Calu3 (cell line): ENCODE results near the gene LRP6. TPM values are rescaled to one million over a fixed set of nuclear protein-coding genes. Genes with fewer than 3 reads are reported as not detected.
A peak's percentile ranks its signal among the peaks of the same experiment; 100 is the strongest.

ENCODE experiments used
- BruUV-seq: library from RNA; stranded (reverse); fragments of 400-500 nt; replicated peaks from 2 replicates; lab custom pipeline; 2021; lab: Mats Ljungman, UMichigan
- CTCF ChIA-PET: fragments of 300-600 bp; sonication (Branson Sonifier 250); formaldehyde crosslinking; loops from one replicate; lab custom pipeline; 2022; ENCODE audit warnings: antibody characterized with exemption; lab: Charles Lee
- DNase-seq: peaks from one replicate; pipeline ENCODE4 v3.0.0; 2022
- H3K27ac Mint-ChIP-seq: one replicate; pipeline ENCODE4 v1.8.0; 2022; ENCODE audit warnings: mixed read lengths; ENCODE audit not compliant: unreplicated experiment
- H3K27me3 Mint-ChIP-seq: one replicate; pipeline ENCODE4 v1.8.0; 2022; ENCODE audit warnings: mixed read lengths; ENCODE audit not compliant: unreplicated experiment
- H3K36me3 Mint-ChIP-seq: one replicate; pipeline ENCODE4 v1.8.0; 2022; ENCODE audit warnings: mild to moderate bottlenecking, moderate library complexity, mixed read lengths; ENCODE audit not compliant: insufficient read depth, unreplicated experiment
- H3K4me1 Mint-ChIP-seq: one replicate; pipeline ENCODE4 v1.8.0; 2022; ENCODE audit warnings: mild to moderate bottlenecking, low read depth, mixed read lengths; ENCODE audit not compliant: unreplicated experiment
- H3K4me3 Mint-ChIP-seq: one replicate; pipeline ENCODE4 v1.8.0; 2022; ENCODE audit warnings: mild to moderate bottlenecking, low read depth, moderate library complexity, mixed read lengths; ENCODE audit not compliant: unreplicated experiment
- H3K9me3 Mint-ChIP-seq: one replicate; pipeline ENCODE4 v1.8.0; 2022; ENCODE audit warnings: low read depth, mixed read lengths; ENCODE audit not compliant: unreplicated experiment
- intact Hi-C: fragments of 100-400 bp; cut with micrococcal nuclease; formaldehyde crosslinking; loops from one replicate; pipeline ENCODE4 v1.10.0; 2022; ENCODE audit not compliant: unreplicated experiment
- total RNA-seq: library from RNA; stranded (reverse); gene quantifications from 2 replicates; pipeline ENCODE4 v1.2.3, GENCODE V29; 2022
- TF ChIP-seq, protein P1 (sequence below): fragments of 200-600 bp; IDR thresholded peaks from one replicate; pipeline ENCODE4 v1.8.0; 2022; ENCODE audit warnings: antibody characterized with exemption; ENCODE audit not compliant: unreplicated experiment

The LRP6 gene
- total RNA-seq, 1 experiment from 2014 or later, result 74.8 TPM

DNA sequence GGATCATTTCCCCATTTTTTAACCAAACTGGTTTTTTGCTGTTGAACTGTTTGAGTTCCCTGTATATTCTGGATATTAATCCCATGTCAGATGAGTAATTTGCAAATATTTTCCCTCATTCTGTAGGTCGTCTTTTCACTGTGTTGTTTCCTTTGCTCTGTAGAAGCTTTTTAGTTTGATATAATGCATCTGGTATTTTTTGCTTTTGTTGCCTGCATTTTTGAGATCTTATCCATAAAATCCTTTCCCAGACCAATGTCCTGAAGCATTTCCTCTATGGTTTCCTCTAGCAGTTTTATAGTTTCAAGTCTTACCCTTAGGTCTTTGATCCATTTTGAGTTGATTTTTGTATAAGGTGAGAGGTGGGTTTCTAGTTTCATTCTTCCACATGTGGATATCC is 71.3 kb downstream of the LRP6 start:
- Mint-ChIP-seq H3K27ac (no peak overlapping the region), H3K36me3 (peaks cover 27% of the 10 kb centered on the region), H3K4me1 (peaks cover 49% of the 10 kb centered on the region), H3K27me3 (no peaks in the 10 kb centered on the region), H3K4me3 (no peak overlapping the region), H3K9me3 (peaks cover 15% of the 10 kb centered on the region)
- BruUV-seq, result no TSS peak
- DNase-seq, result no peak
- CTCF ChIA-PET, result no interaction called here
- intact Hi-C loops, result no loop called here
- TF ChIP-seq, protein P1, sequence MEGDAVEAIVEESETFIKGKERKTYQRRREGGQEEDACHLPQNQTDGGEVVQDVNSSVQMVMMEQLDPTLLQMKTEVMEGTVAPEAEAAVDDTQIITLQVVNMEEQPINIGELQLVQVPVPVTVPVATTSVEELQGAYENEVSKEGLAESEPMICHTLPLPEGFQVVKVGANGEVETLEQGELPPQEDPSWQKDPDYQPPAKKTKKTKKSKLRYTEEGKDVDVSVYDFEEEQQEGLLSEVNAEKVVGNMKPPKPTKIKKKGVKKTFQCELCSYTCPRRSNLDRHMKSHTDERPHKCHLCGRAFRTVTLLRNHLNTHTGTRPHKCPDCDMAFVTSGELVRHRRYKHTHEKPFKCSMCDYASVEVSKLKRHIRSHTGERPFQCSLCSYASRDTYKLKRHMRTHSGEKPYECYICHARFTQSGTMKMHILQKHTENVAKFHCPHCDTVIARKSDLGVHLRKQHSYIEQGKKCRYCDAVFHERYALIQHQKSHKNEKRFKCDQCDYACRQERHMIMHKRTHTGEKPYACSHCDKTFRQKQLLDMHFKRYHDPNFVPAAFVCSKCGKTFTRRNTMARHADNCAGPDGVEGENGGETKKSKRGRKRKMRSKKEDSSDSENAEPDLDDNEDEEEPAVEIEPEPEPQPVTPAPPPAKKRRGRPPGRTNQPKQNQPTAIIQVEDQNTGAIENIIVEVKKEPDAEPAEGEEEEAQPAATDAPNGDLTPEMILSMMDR, result no peak

DNA sequence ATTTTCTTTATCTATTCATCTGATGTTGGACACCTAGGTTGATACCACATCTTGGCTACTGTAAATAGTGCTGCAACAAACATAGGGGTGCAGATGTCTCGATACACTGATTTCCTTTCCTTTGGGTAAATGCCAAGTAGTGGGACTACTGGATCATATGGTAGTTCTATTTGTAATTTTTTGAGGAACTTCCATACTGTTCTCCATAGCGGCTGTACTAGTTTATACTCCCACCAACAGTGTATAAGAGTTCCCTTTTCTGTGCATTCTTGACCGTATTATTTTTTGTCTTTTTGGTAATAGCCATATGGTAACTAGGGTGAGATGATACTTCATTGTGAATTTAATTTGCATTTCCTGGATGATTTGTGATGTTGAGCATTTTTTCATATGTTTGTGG is 71.8 kb downstream of the LRP6 start:
- H3K4me3 Mint-ChIP-seq, result no peak overlapping the region

DNA sequence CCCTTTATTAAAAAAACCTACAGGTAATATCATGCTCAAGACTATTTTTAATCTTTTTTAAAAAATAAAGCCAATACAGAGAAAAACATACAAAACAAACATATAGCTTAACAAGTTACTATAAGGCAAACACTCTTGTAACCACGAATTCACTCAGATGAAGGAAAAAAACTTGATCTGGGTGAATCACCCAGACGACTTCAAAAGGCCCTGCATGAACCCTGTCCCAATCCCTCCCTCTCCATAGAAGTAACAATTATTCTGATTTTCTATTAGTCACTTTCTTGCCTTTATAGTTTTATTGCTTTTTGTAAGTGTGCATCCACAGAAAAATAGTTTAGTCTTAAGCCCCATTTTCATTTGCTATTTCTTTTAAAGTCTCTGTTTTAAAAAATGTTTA is 72.6 kb downstream of the LRP6 start:
- CTCF ChIA-PET, result interaction anchor here (0.8 to 1.1 kb wide), 2 partner anchors 12 to 13 kb away, joined by 3 read pairs; no protein-coding TSS in a partner anchor
- Mint-ChIP-seq H3K4me1 (peaks cover 55% of the 10 kb centered on the region), H3K9me3 (peaks cover 15% of the 10 kb centered on the region)

More for the DNA sequence above, 71.8 kb downstream of the LRP6 start:
- BruUV-seq, result no TSS peak
- H3K36me3 Mint-ChIP-seq, result peaks cover 23% of the 10 kb centered on the region
- H3K4me1 Mint-ChIP-seq, result peaks cover 53% of the 10 kb centered on the region
- DNase-seq, result no peak
- H3K9me3 Mint-ChIP-seq, result peaks cover 15% of the 10 kb centered on the region
- no peak overlapping the region for H3K27ac Mint-ChIP-seq
- intact Hi-C loops, result no loop called here
- H3K27me3 Mint-ChIP-seq, result no peaks in the 10 kb centered on the region
- TF ChIP-seq, protein P1, result no peak
- CTCF ChIA-PET, result no interaction called here

DNA sequence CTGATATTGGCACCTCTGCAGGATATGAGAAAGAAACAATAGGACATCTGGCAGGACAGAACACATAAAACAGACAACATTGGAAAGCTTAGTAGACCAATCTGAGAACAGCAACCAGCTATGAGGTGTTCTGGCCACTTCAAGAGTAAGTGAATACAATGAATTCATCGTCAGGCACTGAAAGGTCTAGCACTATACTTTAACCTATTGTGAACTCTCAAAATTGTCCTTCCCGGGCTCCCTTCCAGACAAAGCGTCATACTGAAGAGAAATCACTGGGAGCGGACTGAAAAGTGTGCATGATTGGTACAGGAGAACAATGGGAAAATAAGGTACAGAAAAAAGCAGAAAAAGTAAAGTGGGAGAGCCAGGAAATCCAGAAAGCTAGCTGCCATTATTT is 75.8 kb downstream of the LRP6 start:
- no TSS peak for BruUV-seq
- Mint-ChIP-seq H3K4me3 (no peak overlapping the region), H3K27me3 (no peaks in the 10 kb centered on the region), H3K4me1 (peaks cover 54% of the 10 kb centered on the region), H3K9me3 (no peaks in the 10 kb centered on the region), H3K27ac (peak overlapping the region; percentile 3), H3K36me3 (peaks cover 17% of the 10 kb centered on the region)
- CTCF ChIA-PET, result no interaction called here
- TF ChIP-seq, protein P1, result no peak
- intact Hi-C loops, result no loop called here
- no peak for DNase-seq

More for the DNA sequence above, 72.6 kb downstream of the LRP6 start:
- Mint-ChIP-seq H3K36me3 (peaks cover 19% of the 10 kb centered on the region), H3K27ac (peak overlapping the region; percentile 66), H3K27me3 (no peaks in the 10 kb centered on the region), H3K4me3 (no peak overlapping the region)
- intact Hi-C loops, result no loop called here
- DNase-seq, result peak; percentile 6
- BruUV-seq, result no TSS peak
- TF ChIP-seq, protein P1, result no peak
